Hepatocyte (in vitro differentiated cells): Measurements from ENCODE around the gene PGAP3.

Experiments used
- CTCF ChIP-seq: fragments of 200-600 bp; sonication (generic); IDR thresholded peaks from 2 replicates; pipeline ENCODE4 v1.5.1; 2016; ENCODE audit warnings: antibody characterized with exemption, mild to moderate bottlenecking; ENCODE audit not compliant: poor library complexity
- EZH2 ChIP-seq: fragments of 200-600 bp; sonication (generic); IDR thresholded peaks from 2 replicates; pipeline ENCODE4 v1.6.1; 2016; ENCODE audit warnings: antibody characterized with exemption, mild to moderate bottlenecking, borderline replicate concordance

GRCh38 chr17:39709319-39709997 is 21.6 kb upstream of the PGAP3 start:
- no peak for TF ChIP-seq EZH2
- TF ChIP-seq CTCF, result no peak
